Stomach (tissue), 4 donors: Measurements from ENCODE around the gene PNKP.

Source experiments
- EP300 ChIP-seq: sonication (generic); formaldehyde crosslinking; IDR thresholded peaks from one replicate; pipeline ENCODE4 v1.6.1; 2017; ENCODE audit warnings: antibody characterized with exemption
- POLR2A ChIP-seq, 4 donors: fragments of 450-650 bp; IDR thresholded peaks; one replicate each; pipeline ENCODE4 v1.6.1; 2016; ENCODE audit warnings: antibody characterized with exemption in 4 of 4, control low read depth in 2 of 4, mild to moderate bottlenecking in 1 of 4, moderate library complexity in 1 of 4
- POLR2AphosphoS5 ChIP-seq, 3 donors: sonication (generic); formaldehyde crosslinking; IDR thresholded peaks; one replicate each; pipeline ENCODE4 v1.6.1; 2016; ENCODE audit warnings: antibody characterized with exemption in 3 of 3
- TF ChIP-seq, protein P1 (sequence below), 7 experiments: fragments of 450-650 bp in 4 of 7; fragments of 200-600 bp in 3 of 7; sonication (generic) in 3 of 7; IDR thresholded peaks; one replicate each; pipeline ENCODE4 v1.5.1; 2016 to 2019; ENCODE audit warnings: antibody characterized with exemption in 7 of 7, control low read depth in 2 of 7, mild to moderate bottlenecking in 1 of 7

DNA sequence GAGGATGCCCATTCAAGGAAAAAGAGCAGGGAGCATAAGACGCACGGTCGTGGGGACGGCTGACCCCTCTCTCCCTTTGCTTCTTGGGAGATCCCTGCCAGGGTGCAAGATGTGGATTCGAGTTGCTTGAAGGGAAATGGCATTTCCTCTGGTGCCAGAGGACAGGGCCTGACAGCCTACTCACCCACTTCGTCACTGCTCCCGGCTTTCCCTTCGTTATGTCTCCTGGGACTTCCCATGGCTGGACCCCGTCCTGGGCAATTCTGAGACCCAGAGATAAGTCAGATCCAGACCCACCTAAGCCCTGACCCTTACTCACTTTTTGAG, 11.3 kb upstream of the PNKP start:
- TF ChIP-seq, protein P1, sequence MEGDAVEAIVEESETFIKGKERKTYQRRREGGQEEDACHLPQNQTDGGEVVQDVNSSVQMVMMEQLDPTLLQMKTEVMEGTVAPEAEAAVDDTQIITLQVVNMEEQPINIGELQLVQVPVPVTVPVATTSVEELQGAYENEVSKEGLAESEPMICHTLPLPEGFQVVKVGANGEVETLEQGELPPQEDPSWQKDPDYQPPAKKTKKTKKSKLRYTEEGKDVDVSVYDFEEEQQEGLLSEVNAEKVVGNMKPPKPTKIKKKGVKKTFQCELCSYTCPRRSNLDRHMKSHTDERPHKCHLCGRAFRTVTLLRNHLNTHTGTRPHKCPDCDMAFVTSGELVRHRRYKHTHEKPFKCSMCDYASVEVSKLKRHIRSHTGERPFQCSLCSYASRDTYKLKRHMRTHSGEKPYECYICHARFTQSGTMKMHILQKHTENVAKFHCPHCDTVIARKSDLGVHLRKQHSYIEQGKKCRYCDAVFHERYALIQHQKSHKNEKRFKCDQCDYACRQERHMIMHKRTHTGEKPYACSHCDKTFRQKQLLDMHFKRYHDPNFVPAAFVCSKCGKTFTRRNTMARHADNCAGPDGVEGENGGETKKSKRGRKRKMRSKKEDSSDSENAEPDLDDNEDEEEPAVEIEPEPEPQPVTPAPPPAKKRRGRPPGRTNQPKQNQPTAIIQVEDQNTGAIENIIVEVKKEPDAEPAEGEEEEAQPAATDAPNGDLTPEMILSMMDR (IDR thresholded peaks at IDR 0.05), result no peak
- TF ChIP-seq EP300 (no peak), POLR2A (IDR thresholded peaks at IDR 0.05) (no peak), POLR2AphosphoS5 (IDR thresholded peaks at IDR 0.05) (no peak)
